Measurements from ENCODE around the gene COPZ1. TPM values are rescaled to one million over a fixed set of nuclear protein-coding genes. Genes with fewer than 3 reads are reported as not detected.

The COPZ1 gene
- total RNA-seq, 1 donor, result 139 TPM

- no peak within 1 kb of the TSS for H3K4me3 ChIP-seq (ENCODE audit: low read depth, low read length)
- DNase-seq (ENCODE audit: low read depth), result no peak
- TF ChIP-seq CTCF (IDR thresholded peaks at IDR 0.05; ENCODE audit: insufficient read depth, low read depth, low read length), result no peak
These were observed 59.7 kb downstream of the COPZ1 start, which contains the start of gene ZNF385A for GRCh38 chr12:54384591-54385041. Gene ZNF385A (minus strand): TSS chr12:54384733. CDS start chr12:54384514, 219 bp downstream.

DNA sequence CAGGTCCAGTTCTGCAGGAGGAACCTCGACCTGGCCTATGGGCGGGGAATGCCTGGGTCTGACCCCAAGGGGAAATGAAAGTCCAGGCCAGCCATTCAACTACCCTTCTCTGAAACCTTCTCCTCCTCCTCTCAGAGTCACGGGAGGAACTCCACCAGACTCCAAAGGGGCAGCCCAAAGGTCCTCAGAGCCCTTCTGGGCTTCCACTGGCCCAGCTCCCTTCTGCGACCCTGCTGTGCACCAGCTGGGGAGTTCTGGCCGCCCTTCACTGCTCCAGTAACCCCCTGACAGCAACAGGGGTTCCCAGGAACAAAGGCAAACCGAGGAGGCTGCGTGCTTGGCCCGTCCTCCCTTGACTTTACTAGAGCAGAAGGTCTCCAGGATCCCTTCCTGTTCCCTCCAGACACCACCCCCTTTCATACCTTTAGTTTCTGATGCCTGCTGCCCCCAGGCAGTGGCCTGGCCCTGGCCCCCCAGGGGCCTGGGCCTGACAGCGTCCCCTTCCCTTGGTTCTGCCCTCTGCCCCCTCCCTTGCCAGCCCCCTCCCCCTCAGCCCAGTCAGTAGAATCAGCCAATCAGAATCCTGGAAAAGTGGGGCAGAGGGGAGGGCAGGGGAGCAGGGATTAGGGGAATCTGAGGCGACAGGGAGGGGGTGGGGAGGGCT is 60.5 kb downstream of the COPZ1 start:
- H3K4me3 ChIP-seq (ENCODE audit: low read depth, low read length), result no peak overlapping the region
- TF ChIP-seq CTCF (IDR thresholded peaks at IDR 0.05; ENCODE audit: insufficient read depth, low read depth, low read length), result no peak
- no peak for DNase-seq (ENCODE audit: low read depth)

DNA sequence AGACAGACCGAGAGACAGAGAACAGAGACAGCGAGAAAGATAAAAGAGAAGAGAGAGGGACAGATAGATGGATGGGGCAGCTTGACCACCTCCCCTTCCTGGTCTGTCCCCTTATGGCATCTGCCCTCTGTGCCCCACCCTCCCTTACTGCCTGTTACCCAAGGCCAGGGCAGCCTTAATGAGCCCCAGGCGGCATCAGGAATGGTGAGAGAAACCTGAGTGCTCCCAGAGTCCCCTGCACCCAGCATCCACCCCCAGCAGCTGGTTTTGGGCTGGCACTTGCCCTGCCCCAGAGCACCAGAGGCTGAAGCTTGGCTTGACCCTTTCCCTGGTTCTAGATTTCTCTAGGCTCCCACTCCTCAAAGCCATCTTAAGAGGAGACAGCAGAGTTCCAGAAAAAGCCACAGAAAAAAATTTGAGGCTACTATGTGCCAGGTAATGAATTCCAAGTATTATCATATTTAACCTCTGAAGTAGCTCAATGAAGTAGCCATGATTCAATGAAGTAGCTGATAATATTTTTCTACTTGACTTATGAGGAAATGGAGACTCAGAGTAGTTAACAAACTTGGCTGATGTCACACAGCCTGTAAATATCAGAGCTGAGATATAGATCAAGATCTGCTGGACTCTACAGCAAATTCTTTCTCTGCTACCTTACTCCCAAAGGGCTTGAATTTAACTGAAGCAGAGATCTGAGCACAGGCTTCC is 61.6 kb downstream of the COPZ1 start:
- H3K4me3 ChIP-seq (ENCODE audit: low read depth, low read length), result no peak overlapping the region
- no peak for DNase-seq (ENCODE audit: low read depth)
- TF ChIP-seq CTCF (IDR thresholded peaks at IDR 0.05; ENCODE audit: insufficient read depth, low read depth, low read length), result no peak

GRCh38 chr12:54387114-54387467 is 62.2 kb downstream of the COPZ1 start:
- no peak for TF ChIP-seq CTCF (IDR thresholded peaks at IDR 0.05; ENCODE audit: insufficient read depth, low read depth, low read length)
- DNase-seq (ENCODE audit: low read depth), result no peak

DNA sequence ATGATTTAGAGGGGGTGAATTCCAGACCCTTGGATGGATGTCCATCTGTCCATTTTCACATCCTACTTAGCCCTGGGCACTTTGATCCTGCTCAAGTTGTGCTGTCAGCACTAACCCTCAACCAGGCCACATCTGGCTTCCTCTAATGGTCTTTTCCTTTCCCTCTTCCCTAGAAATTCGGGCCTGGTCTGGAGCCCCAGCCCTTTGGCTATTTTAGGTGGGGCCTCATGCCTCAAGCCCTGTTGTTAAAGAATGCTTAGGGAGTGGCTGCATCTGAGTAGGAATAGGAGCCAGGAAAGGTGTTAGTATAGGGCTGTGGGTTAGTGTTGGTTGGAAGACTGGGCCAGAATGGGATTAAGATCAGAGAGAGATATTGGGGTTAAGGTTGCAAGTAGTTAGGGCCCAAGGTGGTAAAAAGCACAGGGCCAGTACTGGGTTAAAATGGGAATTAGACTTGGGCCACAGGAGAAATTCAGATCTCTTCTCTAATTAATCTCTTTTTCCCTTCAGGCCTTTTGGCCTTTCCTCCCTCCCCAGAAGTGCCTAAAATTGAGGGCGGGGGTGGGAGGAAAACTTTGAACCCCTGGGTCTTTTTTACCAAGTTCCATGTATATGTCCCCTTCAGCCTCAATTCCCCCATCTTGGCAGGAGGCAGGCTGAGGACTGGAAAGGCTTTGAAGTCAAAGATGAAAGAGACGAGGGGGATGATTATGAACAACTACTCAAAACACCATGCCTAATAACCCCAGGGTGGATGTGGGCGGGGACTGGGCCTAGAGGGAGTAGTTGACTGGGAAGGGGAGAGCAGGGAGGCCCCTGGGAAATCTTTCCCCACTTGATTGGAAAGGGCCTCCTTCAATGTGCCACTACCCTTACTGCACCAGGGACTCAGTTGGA is 63.6 kb downstream of the COPZ1 start:
- H3K4me3 ChIP-seq (ENCODE audit: low read depth, low read length), result no peak overlapping the region
- DNase-seq (ENCODE audit: low read depth), result no peak
- no peak for TF ChIP-seq CTCF (IDR thresholded peaks at IDR 0.05; ENCODE audit: insufficient read depth, low read depth, low read length)

More at GRCh38 chr12:54387114-54387467, 62.2 kb downstream of the COPZ1 start:
- no peak overlapping the region for H3K4me3 ChIP-seq (ENCODE audit: low read depth, low read length)

- no peak for DNase-seq (ENCODE audit: low read depth)
- no peak overlapping the region for H3K4me3 ChIP-seq (ENCODE audit: low read depth, low read length)
- no peak for TF ChIP-seq CTCF (IDR thresholded peaks at IDR 0.05; ENCODE audit: insufficient read depth, low read depth, low read length)
These were observed 64.2 kb downstream of the COPZ1 start for GRCh38 chr12:54389134-54389508.

Measured in fibroblast of villous mesenchyme (primary cell).